SK-N-SH (cell line): ENCODE results near the gene QSOX1. TPM values are rescaled to one million over a fixed set of nuclear protein-coding genes. Genes with fewer than 3 reads are reported as not detected.

Source experiments
- CTCF ChIA-PET: fragments of 300-600, 350-600 bp; formaldehyde crosslinking; extraction: SDS; loops from one replicate; lab custom pipeline; 2021; lab: Yijun Ruan, JAX
- POLR2A ChIA-PET: fragments of 350-600 bp; sonication (Branson Sonifier 250); formaldehyde crosslinking; extraction: SDS; loops from one replicate; lab custom pipeline; 2020; ENCODE audit warnings: antibody characterized with exemption, inconsistent platforms; lab: Yijun Ruan, JAX
- DNase-seq: peaks from one replicate; pipeline ENCODE4 v3.0.0; 2012
- H2AFZ ChIP-seq: fragments of 200-600 bp; sonication (generic); 2 replicates; pipeline ENCODE4 v1.8.1; 2016; ENCODE audit warnings: antibody characterized with exemption, mild to moderate bottlenecking, low read depth
- H3F3A ChIP-seq: fragments of 200-600 bp; sonication (generic); replicated peaks from 2 replicates; pipeline ENCODE3; 2016; ENCODE audit warnings: antibody characterized with exemption, mild to moderate bottlenecking; ENCODE audit not compliant: insufficient read depth
- H3K27ac ChIP-seq, 2 experiments: fragments of 200-500 bp in 1 of 2; fragments of 200-600 bp in 1 of 2; sonication (Bioruptor generic) in 1 of 2; sonication (generic), shearing (Covaris generic) in 1 of 2; 2 replicates each; pipeline versions ENCODE4 v1.5.1 to v1.6.1; 2014 to 2016; ENCODE audit warnings: low read depth in 2 of 2, inconsistent platforms in 1 of 2, low read length in 1 of 2, mild to moderate bottlenecking in 1 of 2, mixed read lengths in 1 of 2
- H3K27me3 ChIP-seq: fragments of 200-600 bp; sonication (generic), shearing (Covaris generic); 2 replicates; pipeline ENCODE4 v1.6.1; 2016; ENCODE audit warnings: mixed run types; ENCODE audit not compliant: insufficient read depth
- H3K36me3 ChIP-seq, 2 experiments: fragments of 200-500 bp in 1 of 2; fragments of 200-600 bp in 1 of 2; sonication (Bioruptor generic) in 1 of 2; sonication (generic) in 1 of 2; replicated peaks in 1 of 2; 2 replicates each; pipeline versions ENCODE3 to v1.5.1; 2014 to 2016; ENCODE audit warnings: low read length in 1 of 2, mild to moderate bottlenecking in 1 of 2; ENCODE audit not compliant: insufficient read depth in 2 of 2, control insufficient read depth in 1 of 2
- H3K4me1 ChIP-seq, 2 experiments: fragments of 200-500 bp in 1 of 2; fragments of 200-600 bp in 1 of 2; sonication (Bioruptor generic) in 1 of 2; sonication (generic), shearing (Covaris generic) in 1 of 2; 2 replicates each; pipeline versions ENCODE4 v1.5.1 to v1.6.1; 2014 to 2016; ENCODE audit warnings: low read depth in 1 of 2, low read length in 1 of 2, mixed run types in 1 of 2; ENCODE audit not compliant: insufficient read depth in 2 of 2, control insufficient read depth in 1 of 2
- H3K4me2 ChIP-seq: fragments of 200-600 bp; sonication (generic), shearing (Covaris generic); 2 replicates; pipeline ENCODE4 v1.6.1; 2017; ENCODE audit warnings: mixed run types
- H3K4me3 ChIP-seq, 2 experiments: fragments of 200-500 bp in 1 of 2; fragments of 200-600 bp in 1 of 2; sonication (Bioruptor generic) in 1 of 2; sonication (generic), shearing (Covaris generic) in 1 of 2; 2 replicates each; pipeline versions ENCODE4 v1.5.1 to v1.8.1; 2014 to 2016; ENCODE audit warnings: low read depth in 2 of 2, inconsistent platforms in 1 of 2, low read length in 1 of 2, mild to moderate bottlenecking in 1 of 2, mixed read lengths in 1 of 2, moderate library complexity in 1 of 2
- H3K79me2 ChIP-seq: fragments of 200-600 bp; sonication (generic); 2 replicates; pipeline ENCODE4 v1.8.1; 2017; ENCODE audit warnings: mild to moderate bottlenecking; ENCODE audit not compliant: insufficient read depth
- H3K9ac ChIP-seq: fragments of 200-600 bp; sonication (generic); 2 replicates; pipeline ENCODE4 v1.6.1; 2017; ENCODE audit warnings: mixed run types
- H3K9me2 ChIP-seq: fragments of 200-600 bp; sonication (generic); 2 replicates; pipeline ENCODE4 v1.6.1; 2017; ENCODE audit warnings: mixed run types
- H3K9me3 ChIP-seq: fragments of 200-600 bp; sonication (generic); 2 replicates; pipeline ENCODE4 v1.6.1; 2017; ENCODE audit warnings: mixed run types, mild to moderate bottlenecking, moderate library complexity
- H4K20me1 ChIP-seq: fragments of 200-600 bp; sonication (generic); 2 replicates; pipeline ENCODE4 v1.6.1; 2017; ENCODE audit warnings: mild to moderate bottlenecking, mixed run types; ENCODE audit not compliant: insufficient read depth
- CTCF ChIP-seq: fragments of 200-600 bp; sonication (generic); IDR thresholded peaks from 2 replicates; pipeline ENCODE4 v1.6.1; 2017; ENCODE audit warnings: antibody characterized with exemption, mild to moderate bottlenecking, moderate library complexity
- ELF1 ChIP-seq: IDR thresholded peaks from 2 replicates; pipeline ENCODE4 v1.4.0; 2012
- EZH2phosphoT487 ChIP-seq: fragments of 200-600 bp; sonication (generic); IDR thresholded peaks from 2 replicates; pipeline ENCODE4 v1.6.1; 2017; ENCODE audit warnings: low read depth, mixed run types, mild to moderate bottlenecking, antibody characterized with exemption, moderate library complexity, borderline replicate concordance
- GABPA ChIP-seq: IDR thresholded peaks from 2 replicates; pipeline ENCODE4 v1.4.0; 2012; ENCODE audit warnings: low read depth, mild to moderate bottlenecking
- MEF2A ChIP-seq: IDR thresholded peaks from 2 replicates; pipeline ENCODE4 v1.4.0; 2012; ENCODE audit warnings: low read depth, borderline replicate concordance
- MXI1 ChIP-seq: IDR thresholded peaks from 2 replicates; pipeline ENCODE4 v1.6.1; 2012; ENCODE audit warnings: mild to moderate bottlenecking, low read depth, low read length, improper control_type of control experiment
- NFIC ChIP-seq: IDR thresholded peaks from 2 replicates; pipeline ENCODE4 v1.4.0; 2012; ENCODE audit warnings: borderline replicate concordance
- PBX3 ChIP-seq: IDR thresholded peaks from 2 replicates; pipeline ENCODE4; 2012
- POLR2AphosphoS5 ChIP-seq: IDR thresholded peaks from 2 replicates; pipeline ENCODE4 v1.6.1; 2012; ENCODE audit warnings: low read depth, low read length
- RCOR1 ChIP-seq: fragments of 150-350 bp; IDR thresholded peaks from 2 replicates; pipeline ENCODE4 v1.6.1; 2017; ENCODE audit warnings: antibody characterized with exemption, low read length
- RXRA ChIP-seq: IDR thresholded peaks from 2 replicates; pipeline ENCODE4 v1.4.0; 2012; ENCODE audit warnings: low read depth, mild to moderate bottlenecking, borderline replicate concordance
- SMC3 ChIP-seq: IDR thresholded peaks from 2 replicates; pipeline ENCODE4 v1.6.1; 2012; ENCODE audit warnings: low read depth, low read length, improper control_type of control experiment
- TEAD4 ChIP-seq: IDR thresholded peaks from 2 replicates; pipeline ENCODE4 v1.4.0; 2012; ENCODE audit warnings: mild to moderate bottlenecking, borderline replicate concordance; ENCODE audit not compliant: insufficient read depth
- USF2 ChIP-seq: fragments of 150-350 bp; IDR thresholded peaks from 2 replicates; pipeline ENCODE4 v1.6.1; 2017; ENCODE audit warnings: antibody characterized with exemption, low read length, low read depth, borderline replicate concordance
- YY1 ChIP-seq: IDR thresholded peaks from 2 replicates; pipeline ENCODE4 v1.4.0; 2012; ENCODE audit warnings: low read depth, mild to moderate bottlenecking
- ZBTB33 ChIP-seq: IDR thresholded peaks from 2 replicates; pipeline ENCODE4 v1.4.0; 2012; ENCODE audit warnings: low read depth, borderline replicate concordance
- WGBS: methylation state at CpG from one replicate; pipeline ENCODE4 v1.1.6; 2017; ENCODE audit warnings: low lambda C conversion rate; 5-methylcytosine and 5-hydroxymethylcytosine counted together
- polyA plus RNA-seq, 3 experiments: library from polyadenylated mRNA; depleted of rRNA; stranded (reverse); fragments of >200 nt; gene quantifications; 2 replicates each; pipeline ENCODE4 v1.2.3, GENCODE V29; 2012

The QSOX1 gene
- polyA plus RNA-seq, 1 of the 3 experiments (the other 2 are of a cell fraction) = 359 TPM

GRCh38 chr1:180165509-180166435 is 11.1 kb downstream of the QSOX1 start:
- TF ChIP-seq USF2 (no peak), GABPA (no peak), POLR2AphosphoS5 (no peak), NFIC (no peak), TEAD4 (no peak), RXRA (no peak), PBX3 (no peak), RCOR1 (no peak), CTCF (no peak), MXI1 (no peak), MEF2A (no peak)
- Histone ChIP-seq H3K79me2 (peaks cover 69% of the 10 kb centered on the region), H4K20me1 (peaks cover 16% of the 10 kb centered on the region; the same call in 1 of the 2 replicates), H3K9me3 (no peaks in the 10 kb centered on the region), H3K9me2 (no peaks in the 10 kb centered on the region), H3K27ac (peak overlapping the region in 1 of 2 experiments; percentile 80; a peak in 2 of 4 replicates), H3K4me1 (peaks cover 14 to 35% of the 10 kb centered on the region in 2 experiments; a peak in 3 of 4 replicates), H2AFZ (no peak overlapping the region), H3K36me3 (peaks cover 9 to 11% of the 10 kb centered on the region in 2 experiments), H3K4me2 (no peak overlapping the region), H3F3A (no peaks in the 10 kb centered on the region), H3K27me3 (no peaks in the 10 kb centered on the region), H3K4me3 (no peak overlapping the region), H3K9ac (no peak overlapping the region)
- DNase-seq = no peak
- ChIA-PET CTCF (interaction anchor here (0.7 to 6.8 kb wide), 8 partner anchors 10 to 460 kb away, joined by 3 to 97 read pairs (median 6); partner anchors contain the start of gene QSOX1), POLR2A (no interaction called here)
- 88% methylated on average over 9 of the region's 12 CpGs for WGBS

GRCh38 chr1:180166436-180166800 is 11.7 kb downstream of the QSOX1 start:
- no peak for DNase-seq
- peaks cover 8 to 9% of the 10 kb centered on the region in 2 experiments for H3K36me3 ChIP-seq
- H3K27me3 ChIP-seq = no peaks in the 10 kb centered on the region
- POLR2A ChIA-PET = no interaction called here
- H3K4me1 ChIP-seq = peaks cover 14 to 35% of the 10 kb centered on the region in 2 experiments; a peak in 3 of 4 replicates
- H3K4me3 ChIP-seq = no peak overlapping the region
- H3K27ac ChIP-seq = peak overlapping the region in 1 of 2 experiments; percentile 80; a peak in 2 of 4 replicates
- H3K4me2 ChIP-seq = no peak overlapping the region
- 98% methylated on average over 5 of the region's 5 CpGs for WGBS
- no peak overlapping the region for H2AFZ ChIP-seq
- peaks cover 64% of the 10 kb centered on the region for H3K79me2 ChIP-seq
- H4K20me1 ChIP-seq = peaks cover 16% of the 10 kb centered on the region; the same call in 1 of the 2 replicates
- CTCF ChIA-PET = interaction anchor here (0.7 to 6.8 kb wide), 7 partner anchors 8 to 460 kb away, joined by 3 to 97 read pairs (median 6); partner anchors contain the start of gene QSOX1
- H3F3A ChIP-seq = no peaks in the 10 kb centered on the region
- TF ChIP-seq ELF1 = no peak
- TF ChIP-seq EZH2phosphoT487 = no peak
- no peak for TF ChIP-seq NFIC
- TF ChIP-seq ZBTB33 = no peak
- no peak for TF ChIP-seq SMC3
- TF ChIP-seq CTCF = no peak
- TF ChIP-seq YY1 = no peak
- H3K9ac ChIP-seq = no peak overlapping the region
- H3K9me3 ChIP-seq = no peaks in the 10 kb centered on the region
- H3K9me2 ChIP-seq = no peaks in the 10 kb centered on the region
